GM18870 (cell line): ENCODE data around the gene KRT78.

Source experiments
- ATAC-seq: cut with Tn5 transposase; IDR thresholded peaks from one replicate; pipeline ENCODE4 v1.9.1; 2021; ENCODE audit warnings: moderate library complexity; ENCODE audit not compliant: unreplicated experiment

KRT78 gene

DNA sequence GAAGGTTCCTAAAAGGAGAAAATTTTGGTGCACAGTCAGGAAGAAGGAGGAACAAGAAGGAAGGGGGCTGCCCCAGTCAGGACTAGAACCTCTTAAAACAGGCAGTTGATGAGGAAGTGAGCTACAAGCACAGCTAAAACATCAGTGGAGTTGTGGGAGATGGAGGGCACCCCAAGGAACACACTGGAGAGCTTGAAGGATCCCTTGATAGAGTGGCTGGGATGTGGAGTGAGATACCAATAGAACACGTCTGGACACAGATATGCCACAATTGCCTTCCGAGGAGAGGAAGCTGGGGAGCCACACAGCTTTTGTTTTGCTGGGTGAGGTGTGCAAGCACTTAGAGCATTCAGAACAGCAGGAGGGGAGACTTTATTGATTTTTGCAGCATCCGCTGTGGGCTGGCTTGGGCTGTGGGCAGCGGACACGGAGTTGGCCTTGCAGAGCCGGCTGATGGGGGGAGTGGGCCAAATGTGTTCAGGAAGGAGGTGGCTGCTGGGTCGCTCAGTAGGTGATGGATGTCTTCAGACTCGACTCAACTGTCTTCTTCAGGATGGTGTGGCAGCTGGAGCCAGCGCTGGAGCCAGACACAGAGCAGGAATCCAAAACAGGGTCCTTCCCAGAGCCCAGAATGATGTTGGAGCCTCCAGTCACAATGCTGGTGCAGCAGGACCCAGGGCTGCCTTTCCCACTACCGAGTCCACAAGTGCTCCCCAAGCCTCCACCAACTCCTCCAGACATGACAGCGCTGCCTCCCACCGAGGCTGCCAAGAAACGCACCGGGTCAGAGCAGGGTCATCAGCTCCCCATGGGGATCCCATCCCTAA lies 10.0 kb downstream of the KRT78 start:
- no peak for ATAC-seq

DNA sequence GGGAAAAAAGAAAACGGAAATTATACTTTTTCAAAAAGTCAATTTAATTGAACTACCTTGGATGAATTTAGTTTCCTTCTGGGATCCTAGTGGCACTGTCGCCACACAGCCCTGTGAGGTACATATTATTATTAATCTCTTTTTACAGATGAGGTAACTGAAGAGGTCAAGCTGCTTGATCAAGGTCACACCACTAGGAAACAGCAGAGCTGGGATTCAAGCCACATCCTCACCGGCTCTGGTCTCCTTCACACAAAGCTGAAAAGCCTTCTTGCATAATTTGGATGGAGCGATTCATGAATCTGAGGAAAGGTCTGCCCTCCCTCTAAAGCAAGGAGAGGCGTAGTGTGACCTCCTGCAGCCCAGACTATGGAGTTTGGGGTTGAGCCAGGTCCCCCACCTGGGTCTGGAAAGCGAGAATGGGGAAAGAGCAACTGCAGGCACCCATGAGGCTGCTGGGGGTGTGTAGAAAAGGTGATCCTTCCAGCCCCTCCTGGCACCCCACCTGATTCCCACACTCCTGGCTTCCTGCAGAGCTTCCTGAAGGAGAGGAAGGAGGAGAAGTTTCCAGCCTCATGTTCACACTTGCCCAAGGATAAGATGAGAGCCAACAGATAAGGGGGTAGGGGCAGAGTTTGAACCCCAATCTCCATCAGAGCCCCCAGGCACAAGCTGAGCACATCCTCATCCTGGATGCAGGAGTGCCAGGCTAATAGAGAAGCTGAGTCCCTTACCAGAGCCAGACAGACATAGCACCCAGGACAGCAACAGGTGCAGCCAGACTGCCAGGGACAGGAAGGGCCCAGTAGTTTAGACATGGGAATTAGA lies 10.8 kb downstream of the KRT78 start:
- ATAC-seq = no peak

GRCh38 chr12:52837413-52837741 lies 11.4 kb downstream of the KRT78 start:
- no peak for ATAC-seq

GRCh38 chr12:52836491-52837412 lies 12.0 kb downstream of the KRT78 start:
- ATAC-seq = no peak

- ATAC-seq = no peak
Observed at GRCh38 chr12:52836042-52836466, 12.7 kb downstream of the KRT78 start.

DNA sequence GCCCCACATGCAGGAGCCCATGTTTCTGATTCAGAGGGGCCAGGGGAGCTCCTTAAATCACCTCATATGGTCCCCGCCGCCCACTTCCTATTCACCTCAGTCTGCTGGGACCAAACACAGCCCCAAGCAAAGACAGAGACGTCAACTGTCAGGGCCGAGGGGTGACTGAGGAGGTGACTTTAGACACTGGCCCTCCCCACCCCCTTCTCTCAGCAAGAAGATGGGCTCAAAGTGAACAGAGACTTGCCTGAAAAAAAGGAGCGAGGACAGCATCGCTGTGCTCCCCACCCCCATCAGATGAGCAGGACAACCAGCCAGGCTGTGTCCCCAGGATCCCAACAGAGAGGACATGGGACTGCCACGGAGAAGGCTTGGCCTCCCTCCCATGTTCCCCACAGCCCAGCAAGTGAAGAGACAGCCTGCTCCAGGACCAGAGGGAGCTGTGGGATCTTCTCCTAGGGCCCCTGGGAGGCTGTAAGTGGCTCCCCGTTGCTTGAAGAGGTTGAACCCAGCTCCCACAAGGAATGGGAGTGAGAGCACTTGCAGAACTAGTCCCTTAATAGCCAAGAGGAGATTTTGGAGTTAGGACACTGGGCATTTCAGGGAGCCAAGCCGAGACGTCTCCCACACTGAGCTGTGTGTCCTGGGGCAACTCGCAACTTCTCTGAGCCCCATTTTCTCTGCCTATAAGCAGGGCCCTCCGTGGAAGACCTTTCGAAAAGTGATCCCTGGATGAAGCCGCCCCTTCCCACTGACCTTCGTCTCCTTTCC lies 13.3 kb downstream of the KRT78 start:
- ATAC-seq = no peak

DNA sequence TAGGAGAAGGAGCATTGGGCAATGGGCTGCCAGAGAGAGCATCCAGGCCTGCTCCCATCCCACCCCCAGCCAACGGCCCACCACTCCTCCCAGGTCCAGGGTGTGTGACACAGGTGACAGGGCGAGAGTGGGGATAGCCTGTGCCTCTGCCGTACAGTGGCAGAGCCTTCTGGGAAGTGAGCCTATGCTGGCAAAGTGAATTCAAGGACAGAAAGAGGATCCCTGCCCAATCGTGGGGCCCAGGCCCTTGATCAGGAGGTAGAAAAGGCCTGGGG lies 14.1 kb downstream of the KRT78 start:
- no peak for ATAC-seq

DNA sequence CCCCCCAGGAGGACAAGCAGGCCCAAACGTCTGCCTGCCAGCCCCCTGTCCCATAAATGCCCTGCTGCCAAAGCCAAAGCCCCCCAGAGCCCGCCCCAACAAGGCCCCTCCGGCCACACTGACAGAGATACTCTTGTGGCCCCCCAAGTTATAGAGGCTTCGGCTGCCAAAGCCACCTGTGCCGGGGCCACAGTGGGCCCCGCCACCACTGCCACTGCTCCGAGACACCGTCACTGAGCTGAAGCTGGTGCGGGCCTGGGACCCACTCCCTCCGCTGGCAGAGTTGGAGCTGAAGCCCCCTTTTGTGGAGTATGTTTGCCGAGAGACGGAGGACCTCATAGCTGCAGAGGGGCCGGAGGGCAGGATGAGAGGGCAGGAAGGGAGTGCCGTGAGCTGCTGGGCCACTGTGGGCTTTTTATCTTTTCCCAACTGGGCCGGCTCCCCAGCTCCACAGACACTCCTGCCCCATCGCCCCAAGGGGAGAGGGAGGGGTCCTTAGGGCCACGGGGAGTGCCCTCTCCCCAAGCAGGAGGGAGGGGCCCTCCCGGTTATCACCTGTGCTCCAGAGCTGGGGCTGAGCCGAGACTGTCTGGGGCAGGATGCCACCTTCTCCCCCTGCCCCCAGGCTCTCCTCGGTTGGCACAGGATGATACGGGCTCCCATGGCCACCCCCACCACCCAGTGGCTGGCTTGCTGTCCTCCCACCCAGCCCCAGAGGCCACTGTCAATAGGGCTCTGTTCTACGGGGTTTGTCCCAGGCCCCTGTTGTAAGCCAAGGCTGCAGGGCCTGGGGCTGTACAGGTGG lies 14.7 kb downstream of the KRT78 start, which contains the start of gene KRT79:
Gene KRT79, minus strand, starts transcription at position 390 of the 805 bp plus-strand sequence. Its CDS starts 51 bp downstream, at position 339.
- no peak for ATAC-seq

GRCh38 chr12:52832985-52833905 lies 15.5 kb downstream of the KRT78 start:
- no peak for ATAC-seq

GRCh38 chr12:52832451-52832850 lies 16.3 kb downstream of the KRT78 start:
- ATAC-seq = no peak

DNA sequence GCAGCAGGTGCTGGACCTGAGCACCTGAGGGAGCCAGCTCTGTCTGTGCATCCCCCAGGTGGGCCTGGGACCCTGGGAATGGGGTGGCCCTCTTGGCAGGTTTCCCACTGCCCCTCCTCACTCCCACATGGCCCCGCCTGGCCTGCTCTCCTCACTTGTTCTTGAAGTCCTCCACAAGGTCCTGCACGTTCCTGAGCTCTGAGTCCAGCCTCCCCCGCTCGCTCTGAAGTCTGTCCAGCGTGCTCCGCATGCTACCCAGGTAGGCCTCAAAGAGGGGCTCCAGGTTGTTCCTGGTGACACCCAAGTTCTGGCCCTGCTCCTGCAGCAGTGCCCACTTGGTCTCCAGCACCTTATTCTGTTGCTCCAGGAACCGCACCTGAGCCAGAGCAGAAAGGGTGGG lies 17.5 kb downstream of the KRT78 start:
- no peak for ATAC-seq

DNA sequence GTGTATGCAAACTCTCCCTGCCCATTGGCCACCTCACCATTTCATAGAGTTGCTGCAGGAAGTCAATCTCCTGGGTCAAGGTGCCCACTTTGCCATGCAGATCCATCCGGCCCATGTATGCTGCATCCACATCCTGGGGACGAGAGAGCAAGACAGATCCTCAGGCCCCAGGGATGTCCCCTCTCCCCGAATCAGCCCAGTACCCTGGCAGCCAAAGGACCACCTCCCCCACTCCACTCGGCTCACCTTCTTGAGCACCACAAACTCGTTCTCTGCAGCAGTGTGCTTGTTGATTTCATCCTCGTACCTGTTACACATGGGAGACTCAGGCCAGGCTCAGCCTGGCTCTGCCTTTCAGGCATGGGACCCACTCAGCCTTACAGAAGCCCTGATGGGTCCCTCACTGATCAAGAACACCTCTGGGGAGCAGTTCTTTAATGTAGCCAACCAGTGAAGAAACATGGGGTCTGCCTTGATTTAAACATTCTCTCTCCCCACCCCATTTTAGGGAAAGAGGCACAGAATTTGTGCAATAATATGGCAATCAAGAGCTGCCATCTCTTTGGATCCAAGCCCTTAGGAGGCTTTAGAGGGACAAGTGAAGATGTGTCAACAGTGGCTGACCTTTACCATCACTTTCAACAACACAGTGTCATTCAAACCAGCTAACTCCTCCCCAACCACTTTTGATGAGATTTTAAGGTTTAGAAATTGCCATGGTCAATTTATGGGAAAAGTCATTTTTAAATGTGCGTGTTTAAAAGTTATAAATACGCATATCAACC lies 18.6 kb downstream of the KRT78 start:
- no peak for ATAC-seq

GRCh38 chr12:52828591-52829021 lies 20.2 kb downstream of the KRT78 start:
- no peak for ATAC-seq

DNA sequence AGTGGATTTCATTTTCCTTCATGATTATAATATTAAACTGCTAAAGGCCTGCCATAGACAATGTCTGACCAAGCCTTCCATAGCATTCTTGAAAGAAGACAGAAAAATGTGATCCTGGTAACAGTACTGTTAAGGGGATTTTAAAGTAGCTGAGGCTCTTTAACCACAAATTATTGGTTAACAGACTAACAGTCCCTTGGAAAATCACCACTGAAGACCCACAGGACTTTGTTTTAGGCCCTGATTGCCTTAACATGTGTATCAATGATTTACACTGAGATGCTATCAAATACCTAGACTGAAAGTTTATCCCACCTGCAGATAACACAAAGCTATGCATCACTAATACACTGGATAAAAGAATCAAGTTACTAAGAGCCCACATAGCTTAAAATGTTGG lies 20.6 kb downstream of the KRT78 start:
- ATAC-seq = no peak

- ATAC-seq = no peak
Observed at GRCh38 chr12:52827499-52828090, 21.2 kb downstream of the KRT78 start.

DNA sequence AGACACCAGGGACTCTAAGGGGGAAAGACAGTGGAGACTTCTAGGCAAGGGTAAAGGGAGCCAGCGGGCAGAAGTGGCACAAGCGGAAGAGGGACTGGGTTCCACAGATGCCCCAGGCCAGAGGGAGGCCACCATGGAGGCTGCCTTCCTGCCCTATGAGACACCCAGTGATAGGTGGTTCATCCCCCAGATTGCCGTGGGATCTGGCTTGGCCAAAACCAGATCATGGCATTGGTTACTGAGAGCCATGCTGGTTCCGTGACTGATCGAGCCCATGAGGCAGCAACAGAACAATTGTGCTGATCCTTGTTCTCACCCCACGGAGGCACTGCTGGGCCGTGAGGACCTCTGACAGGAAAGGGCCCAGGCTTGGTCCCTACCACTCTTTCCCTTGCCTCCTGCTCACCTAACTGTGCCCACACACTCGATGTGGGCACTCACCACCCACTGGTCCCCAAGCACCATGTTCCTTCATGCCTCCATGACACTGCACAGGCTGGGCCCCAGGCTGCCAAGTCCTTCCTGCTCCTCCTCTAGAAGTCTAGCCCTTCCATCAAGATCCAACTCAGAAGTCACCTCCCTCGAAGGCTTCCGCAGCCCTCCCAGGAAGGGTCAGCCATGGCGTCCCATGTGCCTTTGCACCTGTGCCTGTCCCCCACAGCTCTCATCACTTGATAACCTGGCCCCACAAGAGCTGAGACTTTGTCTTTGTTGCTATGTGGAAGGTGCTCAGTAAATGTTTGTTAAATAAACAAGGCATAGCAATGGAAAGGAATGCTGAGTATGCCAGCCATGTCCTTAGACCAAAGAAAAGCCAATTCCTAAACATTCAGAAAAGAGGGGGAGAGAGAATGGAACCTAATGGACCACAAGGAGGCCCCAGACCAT lies 21.9 kb downstream of the KRT78 start:
- ATAC-seq = no peak
